Stimulated activated CD8-positive, alpha-beta memory T cell treated with anti-CD3 and anti-CD28 coated beads, Interleukin-15, amount 100 ng/mL, for 24 hours (primary cell): Measurements from ENCODE around the gene COL27A1.
"Not testable (repeated sequence)": the region's sequence is repeated elsewhere in the genome, so short reads cannot be mapped to it uniquely, and the experiment has no call there.

Experiments
- DNase-seq: peaks from one replicate; pipeline ENCODE4 v3.0.0-alpha.2; 2020; ENCODE audit warnings: low read depth

The COL27A1 gene

GRCh38 chr9:114123031-114123977, 32.0 kb upstream of the COL27A1 start:
- DNase-seq: no peak

GRCh38 chr9:114124138-114124537, 31.2 kb upstream of the COL27A1 start:
- DNase-seq: no peak

GRCh38 chr9:114124666-114125475, 30.5 kb upstream of the COL27A1 start:
- no peak for DNase-seq

GRCh38 chr9:114125476-114126013, 29.8 kb upstream of the COL27A1 start:
- no peak for DNase-seq

- no peak for DNase-seq
Observed at GRCh38 chr9:114126247-114127060, 28.9 kb upstream of the COL27A1 start.

DNA sequence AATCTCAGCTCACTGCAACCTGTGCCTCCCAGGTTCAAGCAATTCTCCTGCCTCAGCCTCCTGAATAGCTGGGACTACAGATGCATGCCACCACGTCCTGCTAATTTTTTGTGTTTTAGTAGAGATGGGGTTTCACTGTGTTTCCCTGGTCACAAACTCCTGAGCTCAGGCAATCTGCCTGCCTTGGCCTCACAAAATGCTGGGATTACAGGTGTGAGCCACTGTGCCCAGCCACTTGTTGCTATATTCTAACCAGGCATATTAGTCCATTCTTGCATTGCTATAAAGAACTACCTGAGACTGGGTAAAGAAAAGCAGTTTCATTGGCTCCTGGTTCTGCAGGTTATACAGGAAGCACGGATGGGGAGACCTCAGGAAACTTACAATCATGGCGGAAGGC, 26.6 kb upstream of the COL27A1 start:
- DNase-seq: not testable (repeated sequence)

GRCh38 chr9:114130141-114130540, 25.2 kb upstream of the COL27A1 start:
- no peak for DNase-seq

- DNase-seq: no peak
Observed at GRCh38 chr9:114130624-114131277, 24.6 kb upstream of the COL27A1 start.

DNA sequence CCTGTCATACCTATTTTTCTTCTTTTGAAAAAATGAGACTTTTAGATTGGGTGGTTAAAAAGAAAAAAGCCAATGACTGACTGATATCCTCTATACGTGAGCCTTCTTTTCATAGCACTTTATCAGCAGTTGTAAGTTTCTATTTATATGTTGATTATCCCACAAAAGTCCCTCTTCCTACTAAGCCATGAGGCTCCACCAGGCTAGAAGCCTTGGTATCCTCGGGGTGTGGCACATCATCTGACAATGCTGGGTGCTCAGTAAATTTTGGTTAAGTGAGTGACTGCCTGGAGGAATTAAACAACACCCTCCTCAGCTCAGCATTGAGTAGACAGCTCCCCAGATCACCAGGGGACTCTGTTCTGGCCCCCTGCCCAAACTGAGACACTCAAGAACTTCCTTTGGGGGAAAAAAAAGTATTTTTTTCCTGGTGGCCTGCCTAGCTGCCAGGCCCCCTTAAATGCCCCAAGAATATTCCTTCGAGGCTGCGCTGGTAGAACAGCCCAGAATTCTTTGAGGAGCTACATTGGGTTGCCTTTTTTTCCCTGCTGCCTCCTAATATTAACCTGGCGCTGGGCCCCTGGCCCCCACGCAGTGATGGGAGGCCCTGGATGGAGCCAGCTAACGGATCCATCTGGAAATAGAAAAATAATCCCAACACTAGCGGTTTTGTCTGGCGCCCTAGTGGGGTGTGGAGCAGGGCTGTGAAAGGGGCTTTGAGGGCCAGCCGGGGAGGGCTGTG, 23.4 kb upstream of the COL27A1 start:
- no peak for DNase-seq

GRCh38 chr9:114132550-114132918, 22.8 kb upstream of the COL27A1 start:
- DNase-seq: no peak

- DNase-seq: no peak
Observed at GRCh38 chr9:114134827-114135396, 20.4 kb upstream of the COL27A1 start.

DNA sequence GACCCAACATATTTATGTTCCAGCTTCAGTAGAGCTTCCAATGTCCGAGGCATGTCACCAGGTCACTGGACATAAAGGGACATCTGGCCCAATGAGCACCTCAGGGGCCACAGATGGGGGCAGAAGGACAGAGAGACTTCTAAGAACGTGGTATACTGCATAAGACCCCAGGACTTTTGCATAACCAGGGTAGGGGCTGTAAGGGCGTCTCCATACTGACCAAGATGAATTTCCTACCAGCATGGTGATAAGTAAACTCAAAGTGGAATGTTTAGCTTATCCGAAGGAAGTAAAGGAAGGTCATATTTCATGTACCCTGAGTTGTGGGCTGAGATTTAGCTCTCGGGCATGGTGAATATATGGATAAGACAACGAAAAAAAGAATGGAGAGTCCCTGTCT, 17.5 kb upstream of the COL27A1 start:
- no peak for DNase-seq

DNA sequence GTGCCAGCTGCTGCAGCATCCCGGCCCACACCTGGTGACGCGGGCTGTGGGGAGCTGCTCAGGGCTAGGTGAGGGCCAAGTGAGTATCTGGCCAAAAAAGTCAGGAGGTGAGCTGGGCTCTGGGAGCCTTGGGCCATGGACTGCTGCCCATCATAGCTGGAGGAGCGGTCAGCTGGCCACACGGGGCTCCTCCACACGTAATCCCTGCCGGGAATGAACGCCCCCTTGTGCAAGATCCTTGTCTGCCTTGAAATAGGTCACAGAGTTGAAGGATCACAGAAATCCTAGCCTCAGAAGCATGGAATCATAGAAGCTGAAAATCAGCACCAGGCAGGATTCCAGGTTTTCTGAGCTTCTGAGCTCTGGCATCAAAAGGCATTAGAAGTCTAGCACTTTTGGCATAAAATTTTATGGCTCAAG, 16.8 kb upstream of the COL27A1 start:
- no peak for DNase-seq

DNA sequence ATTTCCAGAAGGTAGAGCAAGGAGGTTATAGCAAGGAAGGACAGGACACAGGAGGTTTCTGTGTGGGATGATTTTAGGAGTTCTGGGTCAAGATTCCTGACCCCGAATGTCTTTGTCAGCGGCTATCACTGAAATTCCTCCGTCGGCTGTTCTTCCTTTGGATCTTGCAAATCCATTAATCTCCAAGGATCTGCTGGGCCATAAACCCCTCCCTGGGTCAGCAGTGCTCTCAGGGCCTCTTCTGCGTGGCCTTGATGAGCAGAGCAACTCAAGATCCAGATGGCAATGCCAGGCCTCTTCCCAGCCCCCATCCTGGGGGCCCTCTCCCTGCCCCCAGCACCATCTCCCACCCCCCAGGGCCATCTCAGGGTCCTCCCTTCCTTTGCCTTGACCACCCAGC, 16.3 kb upstream of the COL27A1 start:
- DNase-seq: no peak

DNA sequence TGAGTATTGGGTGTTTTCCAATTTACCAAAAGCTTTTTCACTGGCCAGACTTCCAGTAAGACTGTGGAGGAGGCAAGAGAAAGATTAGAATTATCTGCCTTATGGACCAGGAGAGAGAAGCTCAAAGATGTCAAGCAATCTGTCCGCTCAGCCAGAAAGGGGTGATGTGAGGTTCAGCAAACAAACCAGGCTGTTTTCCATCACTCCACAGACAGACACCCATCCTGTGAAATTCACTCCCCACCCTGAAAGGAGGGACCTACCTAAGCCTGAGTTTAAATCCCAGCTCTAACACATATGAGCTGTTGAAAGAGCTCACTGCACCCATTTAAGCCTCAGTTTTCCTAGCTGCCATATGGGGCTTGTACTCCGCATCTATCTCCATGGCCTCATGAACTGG, 14.9 kb upstream of the COL27A1 start:
- no peak for DNase-seq

DNA sequence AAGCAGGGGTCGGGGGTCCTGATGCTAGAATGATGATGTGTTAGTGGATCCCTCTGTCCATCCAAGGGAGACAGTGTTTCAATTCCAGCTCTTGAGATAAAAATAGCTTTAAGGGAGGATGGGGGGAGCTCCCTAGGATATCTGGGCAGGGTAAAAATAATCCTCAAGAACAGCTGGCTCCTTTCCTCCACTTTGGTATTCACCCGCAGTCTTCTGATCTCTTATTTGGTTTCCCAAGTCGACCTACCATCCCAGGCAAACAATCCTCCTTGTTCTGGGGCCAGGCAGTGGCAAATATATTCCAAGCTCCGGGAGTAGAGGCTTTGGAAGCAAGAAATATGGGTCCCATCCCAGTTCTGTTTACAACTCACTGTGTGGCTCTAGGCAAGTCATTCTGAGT, 14.5 kb upstream of the COL27A1 start:
- DNase-seq: no peak

GRCh38 chr9:114141553-114142402, 13.6 kb upstream of the COL27A1 start:
- no peak for DNase-seq

DNA sequence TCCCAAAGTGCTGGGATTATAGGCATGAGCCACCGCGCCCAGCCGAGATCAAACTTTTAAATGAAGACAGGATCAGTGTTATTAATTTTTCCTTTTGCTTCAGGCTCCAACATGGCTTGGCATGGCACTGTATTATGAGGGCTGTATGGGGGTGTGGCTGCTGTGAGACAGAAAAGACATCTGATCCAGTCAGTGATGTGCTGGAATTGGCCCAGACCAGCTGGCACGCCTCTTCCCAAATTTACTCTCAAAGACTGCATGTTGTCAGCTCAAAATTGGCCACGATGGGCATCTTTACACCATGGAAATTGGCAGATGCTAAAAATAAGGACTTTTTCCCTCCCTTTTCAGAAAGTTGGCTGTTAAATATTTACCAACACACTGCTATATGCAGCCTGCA, 12.1 kb upstream of the COL27A1 start:
- DNase-seq: no peak

DNA sequence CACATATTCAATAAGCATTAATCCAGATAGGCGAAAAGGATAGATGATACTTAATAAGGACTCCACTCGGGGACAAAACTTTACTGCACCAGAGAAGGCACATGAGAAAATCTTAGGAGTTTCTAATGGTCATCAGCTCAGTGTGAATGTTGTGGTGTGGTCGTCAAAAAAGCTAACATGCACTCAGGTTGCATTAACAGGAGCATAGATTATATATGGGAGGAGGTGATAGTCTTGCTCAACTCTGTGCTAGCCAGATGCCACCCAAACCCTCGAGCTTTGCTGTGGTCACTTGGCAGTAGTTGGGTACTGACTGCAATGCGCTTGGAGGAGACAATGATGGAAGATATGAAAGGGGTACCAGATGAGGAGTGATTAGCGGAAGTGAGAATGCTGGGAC, 8.6 kb upstream of the COL27A1 start:
- DNase-seq: no peak
